Mesothelial cell of epicardium (in vitro differentiated cells): Measurements from ENCODE around the gene AGT. TPM values are rescaled to one million over a fixed set of nuclear protein-coding genes. Genes with fewer than 3 reads are reported as not detected.

Experiments used
- DNase-seq, 2 experiments: peaks; one replicate each; pipeline ENCODE4 v3.0.0; 2021; ENCODE audit warnings: low spot score in 2 of 2; ENCODE audit not compliant: unreplicated experiment in 2 of 2
- H3K27ac Mint-ChIP-seq: 2 replicates; pipeline ENCODE4 v1.8.0; 2021; ENCODE audit warnings: mixed read lengths
- H3K27me3 Mint-ChIP-seq: 2 replicates; pipeline ENCODE4 v1.8.0; 2021; ENCODE audit warnings: low read depth, mixed read lengths
- H3K36me3 Mint-ChIP-seq: 2 replicates; pipeline ENCODE4 v1.8.0; 2021; ENCODE audit warnings: mixed read lengths
- H3K4me1 Mint-ChIP-seq: 2 replicates; pipeline ENCODE4 v1.8.0; 2021; ENCODE audit warnings: mixed read lengths
- H3K4me3 Mint-ChIP-seq: 2 replicates; pipeline ENCODE4 v1.8.0; 2021; ENCODE audit warnings: mild to moderate bottlenecking, moderate library complexity, mixed read lengths
- H3K9me3 Mint-ChIP-seq: 2 replicates; pipeline ENCODE4 v1.8.0; 2021; ENCODE audit warnings: mixed read lengths
- CTCF ChIP-seq: fragments of 200-600 bp; sonication (generic); IDR thresholded peaks from one replicate; pipeline ENCODE4 v1.5.0; 2021; ENCODE audit warnings: antibody characterized with exemption; ENCODE audit not compliant: unreplicated experiment
- total RNA-seq: library from RNA; stranded (reverse); gene quantifications from 3 replicates; pipeline ENCODE4 v1.2.1, GENCODE V29; 2021

The AGT gene
- total RNA-seq, 1 donor from 2014 or later: 1.1 TPM

GRCh38 chr1:230696722-230697437 is 17.0 kb downstream of the AGT start:
- no peak overlapping the region for H3K27ac Mint-ChIP-seq
- H3K4me1 Mint-ChIP-seq: no peaks in the 10 kb centered on the region
- H3K36me3 Mint-ChIP-seq: peaks cover 12% of the 10 kb centered on the region
- no peak overlapping the region for H3K4me3 Mint-ChIP-seq
- DNase-seq: no peak
- no peak for TF ChIP-seq CTCF
- peaks cover 7% of the 10 kb centered on the region for H3K27me3 Mint-ChIP-seq
- no peaks in the 10 kb centered on the region for H3K9me3 Mint-ChIP-seq

- Mint-ChIP-seq H3K27me3 (peaks cover 7% of the 10 kb centered on the region), H3K27ac (no peak overlapping the region), H3K9me3 (no peaks in the 10 kb centered on the region), H3K4me1 (no peaks in the 10 kb centered on the region), H3K4me3 (no peak overlapping the region), H3K36me3 (peaks cover 17% of the 10 kb centered on the region)
- no peak for DNase-seq
- TF ChIP-seq CTCF: no peak
These were observed 17.7 kb downstream of the AGT start for GRCh38 chr1:230696218-230696617.

DNA sequence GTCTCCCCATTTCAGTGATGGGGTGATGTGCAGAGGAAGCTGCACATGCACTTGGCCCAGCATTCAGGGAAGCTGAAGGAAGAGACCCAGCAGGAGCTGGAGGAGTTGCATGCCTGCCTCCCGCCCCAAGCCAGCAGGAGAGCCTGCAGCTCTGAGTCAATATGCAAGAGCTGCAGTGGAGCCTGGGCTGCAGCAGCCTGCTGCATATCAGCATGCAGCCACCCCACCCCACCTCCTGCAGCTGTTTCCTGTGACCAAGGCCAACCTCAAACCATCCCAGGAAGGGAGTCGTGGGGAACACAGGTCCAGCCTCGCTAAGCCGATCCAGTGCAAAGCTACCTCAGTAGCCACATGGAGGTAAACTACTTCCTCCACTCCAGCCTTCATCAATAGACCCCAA is 18.9 kb downstream of the AGT start:
- TF ChIP-seq CTCF: no peak
- H3K27ac Mint-ChIP-seq: no peak overlapping the region
- no peak for DNase-seq
- no peaks in the 10 kb centered on the region for H3K9me3 Mint-ChIP-seq
- H3K27me3 Mint-ChIP-seq: peaks cover 3% of the 10 kb centered on the region
- H3K4me3 Mint-ChIP-seq: no peak overlapping the region
- H3K36me3 Mint-ChIP-seq: peaks cover 23% of the 10 kb centered on the region
- peaks cover 3% of the 10 kb centered on the region for H3K4me1 Mint-ChIP-seq

DNA sequence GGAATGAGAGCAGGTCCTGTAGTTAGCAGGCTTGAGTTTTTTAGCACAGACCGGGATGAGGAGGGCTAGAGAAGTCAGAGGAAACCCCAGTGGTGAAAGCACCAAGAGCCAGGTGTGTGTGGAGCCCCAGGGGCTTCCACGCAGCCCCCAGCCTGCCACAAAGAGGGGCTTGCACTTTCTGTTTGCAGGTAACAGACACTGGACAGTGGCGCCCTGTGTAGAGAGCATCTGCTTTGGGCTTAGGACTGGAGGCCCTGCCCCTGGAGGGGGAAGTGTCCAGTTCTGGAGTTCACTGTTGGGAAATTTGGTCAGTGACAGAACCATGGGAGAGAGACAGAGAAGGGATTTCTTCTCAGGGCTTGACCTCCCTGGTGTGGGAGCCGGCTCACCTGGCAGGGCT is 19.5 kb downstream of the AGT start:
- peaks cover 27% of the 10 kb centered on the region for H3K36me3 Mint-ChIP-seq

GRCh38 chr1:230693777-230694176 is 20.1 kb downstream of the AGT start:
- peaks cover 3% of the 10 kb centered on the region for H3K27me3 Mint-ChIP-seq
- H3K36me3 Mint-ChIP-seq: peaks cover 27% of the 10 kb centered on the region
- no peaks in the 10 kb centered on the region for H3K9me3 Mint-ChIP-seq
- DNase-seq: no peak
- peaks cover 6% of the 10 kb centered on the region for H3K4me1 Mint-ChIP-seq
- H3K4me3 Mint-ChIP-seq: no peak overlapping the region
- no peak for TF ChIP-seq CTCF
- no peak overlapping the region for H3K27ac Mint-ChIP-seq

More for the DNA sequence above, 19.5 kb downstream of the AGT start:
- no peak for TF ChIP-seq CTCF
- Mint-ChIP-seq H3K27me3 (peaks cover 3% of the 10 kb centered on the region), H3K9me3 (no peaks in the 10 kb centered on the region), H3K4me1 (peaks cover 6% of the 10 kb centered on the region), H3K4me3 (no peak overlapping the region), H3K27ac (no peak overlapping the region)
- no peak for DNase-seq
